GM12878 (cell line): ENCODE data around the gene SKIL. TPM values are rescaled to one million over a fixed set of nuclear protein-coding genes. Genes with fewer than 3 reads are reported as not detected.
A peak's percentile ranks its signal among the peaks of the same experiment; 100 is the strongest.

Experiments
- BACH1 ChIP-seq: fragments of 450-650 bp; IDR thresholded peaks from 2 replicates; pipeline ENCODE4 v1.6.1; 2017; ENCODE audit warnings: mild to moderate bottlenecking, borderline replicate concordance
- BCL11A ChIP-seq: IDR thresholded peaks from 2 replicates; pipeline ENCODE4 v1.6.1; 2011; ENCODE audit warnings: low read depth, low read length
- CBFB ChIP-seq: IDR thresholded peaks from 2 replicates; pipeline ENCODE4 v1.6.1; 2016; ENCODE audit warnings: antibody characterized with exemption, low read depth
- CBX5 ChIP-seq: sonication (generic); IDR thresholded peaks from 2 replicates; pipeline ENCODE4 v1.6.1; 2016; ENCODE audit warnings: low read depth, moderate library complexity, mild to moderate bottlenecking, inconsistent platforms
- EGR1 ChIP-seq, 2 experiments: IDR thresholded peaks; 1 replicate in 1 of 2; 2 replicates in 1 of 2; pipeline ENCODE4 v1.6.1; 2011 to 2012; ENCODE audit warnings: low read depth in 2 of 2, low read length in 2 of 2, borderline replicate concordance in 1 of 2, mild to moderate bottlenecking in 1 of 2, moderate library complexity in 1 of 2
- ETV6 ChIP-seq, 2 experiments: fragments of 450-650 bp in 1 of 2; IDR thresholded peaks in 1 of 2; conservative IDR thresholded peaks in 1 of 2; 2 replicates each; pipeline ENCODE4 v1.6.1; 2014; ENCODE audit warnings: antibody characterized with exemption in 1 of 2, borderline replicate concordance in 1 of 2, low read depth in 1 of 2, mild to moderate bottlenecking in 1 of 2, moderate library complexity in 1 of 2
- FOXM1 ChIP-seq: IDR thresholded peaks from 2 replicates; pipeline ENCODE4 v1.6.1; 2012; ENCODE audit warnings: low read depth, mild to moderate bottlenecking, inconsistent platforms, low read length, moderate library complexity
- JUNB ChIP-seq: IDR thresholded peaks from 2 replicates; pipeline ENCODE4 v1.6.1; 2016; ENCODE audit warnings: antibody characterized with exemption, mild to moderate bottlenecking
- MTA2 ChIP-seq: fragments of 450-650 bp; IDR thresholded peaks from 2 replicates; pipeline ENCODE4 v1.6.1; 2016; ENCODE audit warnings: low read depth, mild to moderate bottlenecking, moderate library complexity
- MTA3 ChIP-seq: IDR thresholded peaks from 2 replicates; pipeline ENCODE4 v1.6.1; 2012; ENCODE audit warnings: low read length, inconsistent platforms, borderline replicate concordance
- MXI1 ChIP-seq: fragments of 150-350 bp; IDR thresholded peaks from 2 replicates; pipeline ENCODE4 v1.6.1; 2011; ENCODE audit warnings: low read depth, mild to moderate bottlenecking, inconsistent platforms, low read length, improper control_type of control experiment
- RB1 ChIP-seq: fragments of 450-650 bp; formaldehyde crosslinking; IDR thresholded peaks from 2 replicates; pipeline ENCODE4 v1.6.1; 2017; ENCODE audit warnings: mild to moderate bottlenecking, borderline replicate concordance
- RBBP5 ChIP-seq: fragments of 200-600 bp; sonication (generic); conservative IDR thresholded peaks from 2 replicates; pipeline ENCODE4 v1.6.1; 2016
- RELA ChIP-seq: fragments of 450-650 bp; IDR thresholded peaks from 2 replicates; pipeline ENCODE4 v1.8.0; 2014; ENCODE audit warnings: borderline replicate concordance; ENCODE audit not compliant: partially characterized antibody
- SIX5 ChIP-seq: IDR thresholded peaks from 2 replicates; pipeline ENCODE4 v1.6.1; 2011; ENCODE audit warnings: mild to moderate bottlenecking, low read depth, low read length, moderate library complexity; ENCODE audit not compliant: severe bottlenecking
- SP1 ChIP-seq: IDR thresholded peaks from one replicate; pipeline ENCODE4 v1.6.1; 2011; ENCODE audit warnings: low read depth, low read length
- ZNF217 ChIP-seq: fragments of 450-650 bp; IDR thresholded peaks from 2 replicates; pipeline ENCODE4 v1.6.1; 2017; ENCODE audit warnings: antibody characterized with exemption, mild to moderate bottlenecking
- ZNF384 ChIP-seq: IDR thresholded peaks from 2 replicates; pipeline ENCODE4 v1.6.1; 2012; ENCODE audit warnings: low read depth, mild to moderate bottlenecking, low read length, improper control_type of control experiment, borderline replicate concordance
- ZNF622 ChIP-seq: fragments of 450-650 bp; IDR thresholded peaks from 2 replicates; pipeline ENCODE4 v1.6.1; 2017; ENCODE audit warnings: mild to moderate bottlenecking, inconsistent platforms
- ZSCAN29 ChIP-seq: fragments of 450-650 bp; IDR thresholded peaks from 2 replicates; pipeline ENCODE4 v1.6.1; 2017; ENCODE audit warnings: mild to moderate bottlenecking, moderate library complexity
- polyA plus RNA-seq, 11 experiments: library from polyadenylated mRNA; depleted of rRNA in 4 of 11; unstranded in 6 of 11; stranded (reverse) in 5 of 11; fragments of >200 nt; fragmentation: Nextera tagmentation in 4 of 11; fragmentation: Illumina TruSeq in 1 of 11; extraction: Ambion mirVana in 4 of 11; extraction: Trizol in 1 of 11; gene quantifications; 1 replicate in 1 of 11; 2 replicates in 10 of 11; pipeline versions ENCODE4 v1.2.1 to v1.2.3, GENCODE V29; 2011 to 2016; ENCODE audit warnings: inconsistent platforms in 2 of 11, missing spikeins in 2 of 11, low read depth in 1 of 11
- total RNA-seq, 4 experiments: library from RNA; depleted of rRNA in 3 of 4; stranded (reverse); fragments of >200 nt in 3 of 4; fragmentation: Illumina TruSeq in 1 of 4; extraction: Trizol in 1 of 4; gene quantifications; 2 replicates each; pipeline versions ENCODE4 v1.2.1 to v1.2.3, GENCODE V29; 2013 to 2021
- TF ChIP-seq, protein P1 (sequence below): fragments of 450-650 bp; IDR thresholded peaks from 2 replicates; pipeline ENCODE4 v1.6.1; 2018; ENCODE audit warnings: mild to moderate bottlenecking, low read depth, moderate library complexity; ENCODE audit not compliant: partially characterized antibody
- TF ChIP-seq, protein P2 (sequence below): fragments of 450-650 bp; IDR thresholded peaks from 2 replicates; pipeline ENCODE4 v1.6.1; 2018; ENCODE audit warnings: borderline replicate concordance, mild to moderate bottlenecking; ENCODE audit not compliant: partially characterized antibody
- TF ChIP-seq, protein P3 (sequence below): IDR thresholded peaks from 2 replicates; pipeline ENCODE4 v1.6.1; 2012; ENCODE audit warnings: low read depth, low read length, improper control_type of control experiment
- TF ChIP-seq, protein P4 (sequence below): IDR thresholded peaks from 2 replicates; pipeline ENCODE4 v1.6.1; 2011; ENCODE audit warnings: low read depth, low read length, improper control_type of control experiment, borderline replicate concordance

The SKIL gene
- total and polyA plus RNA-seq, 10 of the 15 experiments (the other 5 are each of a cell fraction or from before 2014, with no cell fraction given): 2.7 to 14.8 (median 6.7) TPM

DNA sequence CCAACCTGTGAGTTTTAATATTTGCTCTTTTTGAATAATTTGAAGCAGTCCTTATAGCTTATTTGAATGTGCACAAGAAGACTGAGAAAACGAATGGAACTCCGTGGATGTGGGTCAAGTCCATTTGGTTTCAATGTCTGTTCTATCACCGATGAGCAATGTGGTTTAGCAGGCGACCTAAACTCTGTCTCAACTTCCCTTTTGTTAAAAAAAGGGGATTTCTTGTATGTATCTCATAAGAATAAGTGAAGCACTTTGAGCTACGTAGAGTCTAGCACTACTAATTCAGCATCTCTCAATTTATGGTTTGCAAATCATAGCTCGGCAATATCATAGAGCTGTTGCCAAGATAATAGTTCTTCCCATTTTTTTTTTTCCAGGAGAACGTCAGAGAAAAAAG, 4.6 kb upstream of the SKIL start (continued):
- TF ChIP-seq, protein P1, sequence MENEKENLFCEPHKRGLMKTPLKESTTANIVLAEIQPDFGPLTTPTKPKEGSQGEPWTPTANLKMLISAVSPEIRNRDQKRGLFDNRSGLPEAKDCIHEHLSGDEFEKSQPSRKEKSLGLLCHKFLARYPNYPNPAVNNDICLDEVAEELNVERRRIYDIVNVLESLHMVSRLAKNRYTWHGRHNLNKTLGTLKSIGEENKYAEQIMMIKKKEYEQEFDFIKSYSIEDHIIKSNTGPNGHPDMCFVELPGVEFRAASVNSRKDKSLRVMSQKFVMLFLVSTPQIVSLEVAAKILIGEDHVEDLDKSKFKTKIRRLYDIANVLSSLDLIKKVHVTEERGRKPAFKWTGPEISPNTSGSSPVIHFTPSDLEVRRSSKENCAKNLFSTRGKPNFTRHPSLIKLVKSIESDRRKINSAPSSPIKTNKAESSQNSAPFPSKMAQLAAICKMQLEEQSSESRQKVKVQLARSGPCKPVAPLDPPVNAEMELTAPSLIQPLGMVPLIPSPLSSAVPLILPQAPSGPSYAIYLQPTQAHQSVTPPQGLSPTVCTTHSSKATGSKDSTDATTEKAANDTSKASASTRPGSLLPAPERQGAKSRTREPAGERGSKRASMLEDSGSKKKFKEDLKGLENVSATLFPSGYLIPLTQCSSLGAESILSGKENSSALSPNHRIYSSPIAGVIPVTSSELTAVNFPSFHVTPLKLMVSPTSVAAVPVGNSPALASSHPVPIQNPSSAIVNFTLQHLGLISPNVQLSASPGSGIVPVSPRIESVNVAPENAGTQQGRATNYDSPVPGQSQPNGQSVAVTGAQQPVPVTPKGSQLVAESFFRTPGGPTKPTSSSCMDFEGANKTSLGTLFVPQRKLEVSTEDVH: no peak
- TF ChIP-seq MTA3 (no peak), SP1 (no peak), FOXM1 (no peak), ZNF217 (no peak), JUNB (peak; percentile 22; the same call in 1 of the 2 replicates), CBX5 (no peak), ZNF622 (no peak), RBBP5 (no peak), BCL11A (peak; percentile 50; the same call in 1 of the 2 replicates), SIX5 (no peak), EGR1 (IDR thresholded peaks at IDR 0.05; ENCODE audit: borderline replicate concordance in 1 of 2, low read depth in 2 of 2, low read length in 2 of 2) (no peak), ZSCAN29 (no peak), MTA2 (peak; percentile 58; the same call in 1 of the 2 replicates), ETV6 (conservative IDR thresholded peaks at IDR 0.05 in 1 of 2, IDR thresholded peaks at IDR 0.05 in 1 of 2; ENCODE audit: borderline replicate concordance in 1 of 2, low read depth in 1 of 2) (no peak), ZNF384 (no peak), RB1 (no peak), BACH1 (no peak), RELA (peak; percentile 42), MXI1 (no peak), CBFB (no peak)
- TF ChIP-seq, protein P2, sequence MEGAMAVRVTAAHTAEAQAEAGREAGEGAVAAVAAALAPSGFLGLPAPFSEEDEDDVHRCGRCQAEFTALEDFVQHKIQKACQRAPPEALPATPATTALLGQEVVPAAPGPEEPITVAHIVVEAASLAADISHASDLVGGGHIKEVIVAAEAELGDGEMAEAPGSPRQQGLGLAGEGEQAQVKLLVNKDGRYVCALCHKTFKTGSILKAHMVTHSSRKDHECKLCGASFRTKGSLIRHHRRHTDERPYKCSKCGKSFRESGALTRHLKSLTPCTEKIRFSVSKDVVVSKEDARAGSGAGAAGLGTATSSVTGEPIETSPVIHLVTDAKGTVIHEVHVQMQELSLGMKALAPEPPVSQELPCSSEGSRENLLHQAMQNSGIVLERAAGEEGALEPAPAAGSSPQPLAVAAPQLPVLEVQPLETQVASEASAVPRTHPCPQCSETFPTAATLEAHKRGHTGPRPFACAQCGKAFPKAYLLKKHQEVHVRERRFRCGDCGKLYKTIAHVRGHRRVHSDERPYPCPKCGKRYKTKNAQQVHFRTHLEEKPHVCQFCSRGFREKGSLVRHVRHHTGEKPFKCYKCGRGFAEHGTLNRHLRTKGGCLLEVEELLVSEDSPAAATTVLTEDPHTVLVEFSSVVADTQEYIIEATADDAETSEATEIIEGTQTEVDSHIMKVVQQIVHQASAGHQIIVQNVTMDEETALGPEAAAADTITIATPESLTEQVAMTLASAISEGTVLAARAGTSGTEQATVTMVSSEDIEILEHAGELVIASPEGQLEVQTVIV: no peak
- TF ChIP-seq, protein P3, sequence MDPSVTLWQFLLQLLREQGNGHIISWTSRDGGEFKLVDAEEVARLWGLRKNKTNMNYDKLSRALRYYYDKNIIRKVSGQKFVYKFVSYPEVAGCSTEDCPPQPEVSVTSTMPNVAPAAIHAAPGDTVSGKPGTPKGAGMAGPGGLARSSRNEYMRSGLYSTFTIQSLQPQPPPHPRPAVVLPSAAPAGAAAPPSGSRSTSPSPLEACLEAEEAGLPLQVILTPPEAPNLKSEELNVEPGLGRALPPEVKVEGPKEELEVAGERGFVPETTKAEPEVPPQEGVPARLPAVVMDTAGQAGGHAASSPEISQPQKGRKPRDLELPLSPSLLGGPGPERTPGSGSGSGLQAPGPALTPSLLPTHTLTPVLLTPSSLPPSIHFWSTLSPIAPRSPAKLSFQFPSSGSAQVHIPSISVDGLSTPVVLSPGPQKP: no peak
- TF ChIP-seq, protein P4, sequence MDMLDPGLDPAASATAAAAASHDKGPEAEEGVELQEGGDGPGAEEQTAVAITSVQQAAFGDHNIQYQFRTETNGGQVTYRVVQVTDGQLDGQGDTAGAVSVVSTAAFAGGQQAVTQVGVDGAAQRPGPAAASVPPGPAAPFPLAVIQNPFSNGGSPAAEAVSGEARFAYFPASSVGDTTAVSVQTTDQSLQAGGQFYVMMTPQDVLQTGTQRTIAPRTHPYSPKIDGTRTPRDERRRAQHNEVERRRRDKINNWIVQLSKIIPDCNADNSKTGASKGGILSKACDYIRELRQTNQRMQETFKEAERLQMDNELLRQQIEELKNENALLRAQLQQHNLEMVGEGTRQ: no peak
- TF ChIP-seq, all 136 proteins: peak for 26
